Panc1 (cell line): ENCODE measurements around the gene DNAAF5. TPM values are rescaled to one million over a fixed set of nuclear protein-coding genes. Genes with fewer than 3 reads are reported as not detected.
A peak's percentile ranks its signal among the peaks of the same experiment; 100 is the strongest.

Experiments
- ATAC-seq: fragments of 200-7000 bp; cut with Tn5 transposase; 2 replicates; pipeline ENCODE4 v1.9.1; 2020; ENCODE audit warnings: mild to moderate bottlenecking, moderate library complexity
- BruUV-seq: library from RNA; stranded (reverse); fragments of 400-500 nt; replicated peaks from 2 replicates; lab custom pipeline; 2021; lab: Mats Ljungman, UMichigan
- CTCF ChIA-PET: fragments of 300-600 bp; sonication (Branson Sonifier 250); formaldehyde crosslinking; loops from one replicate; lab custom pipeline; 2022; ENCODE audit warnings: antibody characterized with exemption; lab: Charles Lee
- POLR2A ChIA-PET: fragments of 300-600 bp; sonication (Branson Sonifier 250); formaldehyde crosslinking; loops from one replicate; lab custom pipeline; 2022; ENCODE audit warnings: antibody characterized with exemption; lab: Charles Lee
- DNase-seq: peaks from one replicate; pipeline ENCODE4 v3.0.0-alpha.2; 2010; ENCODE audit warnings: low read depth, low spot score
- H3K27ac ChIP-seq: 2 replicates; pipeline ENCODE4 v1.5.1; 2011; ENCODE audit warnings: mild to moderate bottlenecking, low read length, inconsistent platforms
- H3K27me3 ChIP-seq: fragments of 200-500 bp; sonication (Bioruptor generic); 2 replicates; pipeline ENCODE4 v1.6.0; 2014; ENCODE audit warnings: low read length, inconsistent platforms; ENCODE audit not compliant: control insufficient read depth, insufficient read depth
- H3K36me3 ChIP-seq: fragments of 200-500 bp; sonication (Bioruptor generic); 2 replicates; pipeline ENCODE4 v1.5.1; 2014; ENCODE audit warnings: inconsistent platforms, mild to moderate bottlenecking, low read length, moderate library complexity; ENCODE audit not compliant: control insufficient read depth, insufficient read depth
- H3K4me1 ChIP-seq: 2 replicates; pipeline ENCODE4 v1.5.1; 2011; ENCODE audit warnings: inconsistent platforms, mild to moderate bottlenecking, low read length, moderate library complexity; ENCODE audit not compliant: control insufficient read depth, insufficient read depth
- H3K4me3 ChIP-seq, 2 experiments: 2 replicates each; pipeline ENCODE4 v1.5.1; 2011 to 2012; ENCODE audit warnings: low read depth in 2 of 2, low read length in 2 of 2, mild to moderate bottlenecking in 2 of 2, inconsistent platforms in 1 of 2, moderate library complexity in 1 of 2
- H3K9me3 ChIP-seq: fragments of 200-500 bp; sonication (Bioruptor generic); 2 replicates; pipeline ENCODE4 v1.5.1; 2014; ENCODE audit warnings: low read depth, mild to moderate bottlenecking, inconsistent platforms, low read length, moderate library complexity; ENCODE audit not compliant: control insufficient read depth, insufficient read depth
- CTCF ChIP-seq: fragments of 450-650 bp; IDR thresholded peaks from 2 replicates; pipeline ENCODE4 v1.5.1; 2017; ENCODE audit warnings: mild to moderate bottlenecking
- POLR2AphosphoS5 ChIP-seq: IDR thresholded peaks from 2 replicates; pipeline ENCODE4 v1.6.1; 2012; ENCODE audit warnings: mild to moderate bottlenecking, low read depth, low read length, moderate library complexity
- REST ChIP-seq, 2 experiments: IDR thresholded peaks; 2 replicates each; pipeline ENCODE4 v1.6.1; 2011 to 2012; ENCODE audit warnings: low read depth in 2 of 2, control low read depth in 1 of 2, low read length in 1 of 2, mild to moderate bottlenecking in 1 of 2, moderate library complexity in 1 of 2; ENCODE audit not compliant: insufficient read depth in 1 of 2
- SIN3A ChIP-seq: IDR thresholded peaks from 2 replicates; pipeline ENCODE4 v1.6.1; 2012; ENCODE audit warnings: low read depth, mild to moderate bottlenecking, low read length, moderate library complexity, borderline replicate concordance; ENCODE audit not compliant: insufficient read depth
- TCF7L2 ChIP-seq: IDR thresholded peaks from 2 replicates; pipeline ENCODE4 v1.6.1; 2011; ENCODE audit warnings: mild to moderate bottlenecking, low read depth, low read length, inconsistent platforms
- in situ Hi-C: cut with HindIII; loops from 2 replicates; pipeline ENCODE4 v1.10.0; 2016; ENCODE audit warnings: low sequenced_read_pairs, low pct_unique_long_range_greater_than_20kb
- intact Hi-C: fragments of 100-400 bp; cut with micrococcal nuclease; formaldehyde crosslinking; loops from one replicate; pipeline ENCODE4 v1.10.0; 2022; ENCODE audit not compliant: unreplicated experiment
- total RNA-seq: library from RNA; stranded (reverse); gene quantifications from one replicate; pipeline ENCODE4 v1.2.1, GENCODE V29; 2021; ENCODE audit not compliant: unreplicated experiment

The DNAAF5 gene
- total RNA-seq, 1 experiment from 2014 or later, result 79.5 TPM

- Histone ChIP-seq H3K36me3 (no peaks in the 10 kb centered on the region), H3K4me3 (no peak overlapping the region), H3K4me1 (no peaks in the 10 kb centered on the region), H3K27me3 (no peaks in the 10 kb centered on the region), H3K9me3 (peaks cover 15% of the 10 kb centered on the region; the same call in 1 of the 2 replicates), H3K27ac (no peak overlapping the region)
- peak; percentile 31; the same call in 1 of the 2 replicates for ATAC-seq
- in situ Hi-C loops, result no loop called here
- intact Hi-C loops, result no loop called here
- no TSS peak for BruUV-seq
- DNase-seq, result no peak
- TF ChIP-seq REST (IDR thresholded peaks at IDR 0.05; ENCODE audit: insufficient read depth in 1 of 2, low read depth in 2 of 2, low read length in 1 of 2) (no peak), TCF7L2 (no peak), POLR2AphosphoS5 (no peak), CTCF (no peak), SIN3A (no peak)
- CTCF ChIA-PET, result no interaction called here
- POLR2A ChIA-PET, result no interaction called here
Measured at GRCh38 chr7:691361-692045, 35.0 kb upstream of the DNAAF5 start.

GRCh38 chr7:693280-693679 is 33.2 kb upstream of the DNAAF5 start:
- Histone ChIP-seq H3K27me3 (no peaks in the 10 kb centered on the region), H3K9me3 (peaks cover 6% of the 10 kb centered on the region; the same call in 1 of the 2 replicates), H3K4me1 (no peaks in the 10 kb centered on the region), H3K36me3 (no peaks in the 10 kb centered on the region), H3K27ac (no peak overlapping the region), H3K4me3 (no peak overlapping the region)
- intact Hi-C loops, result no loop called here
- in situ Hi-C loops, result no loop called here
- ChIA-PET POLR2A (interaction anchor here (0.6 kb wide), 1 partner anchor 93 kb away, joined by 3 read pairs; no protein-coding TSS in a partner anchor), CTCF (interaction anchor here (0.6 kb wide), 1 partner anchor 447 kb away, joined by 5 read pairs; no protein-coding TSS in a partner anchor)
- no peak for TF ChIP-seq SIN3A
- no peak for TF ChIP-seq REST (IDR thresholded peaks at IDR 0.05; ENCODE audit: insufficient read depth in 1 of 2, low read depth in 2 of 2, low read length in 1 of 2)
- no peak for TF ChIP-seq CTCF
- no peak for TF ChIP-seq TCF7L2
- TF ChIP-seq POLR2AphosphoS5, result no peak
- ATAC-seq (no peak), DNase-seq (no peak)
- BruUV-seq, result no TSS peak
